Activated CD4-positive, alpha-beta memory T cell treated with anti-CD3 and anti-CD28 coated beads for 36 hours (primary cell): ENCODE measurements around the gene ATP2A3. TPM values are rescaled to one million over a fixed set of nuclear protein-coding genes. Genes with fewer than 3 reads are reported as not detected.

ENCODE experiments used
- CTCF ChIA-PET: fragments of 350-600 bp; sonication (Branson Sonifier 250); formaldehyde crosslinking; loops from one replicate; lab custom pipeline; 2021; ENCODE audit warnings: antibody characterized with exemption, inconsistent platforms; lab: Charles Lee
- POLR2A ChIA-PET: fragments of 350-600 bp; sonication (Branson Sonifier 250); formaldehyde crosslinking; loops from one replicate; lab custom pipeline; 2021; ENCODE audit warnings: antibody characterized with exemption; lab: Charles Lee
- DNase-seq: peaks from one replicate; pipeline ENCODE4 v3.0.0-alpha.2; 2020
- H3K27ac Mint-ChIP-seq: one replicate; pipeline ENCODE4 v1.8.0; 2021; ENCODE audit warnings: mixed read lengths
- H3K27me3 Mint-ChIP-seq: one replicate; pipeline ENCODE4 v1.8.0; 2021; ENCODE audit warnings: mixed read lengths
- H3K36me3 Mint-ChIP-seq: one replicate; pipeline ENCODE4 v1.8.0; 2021; ENCODE audit warnings: mixed read lengths
- H3K4me1 Mint-ChIP-seq: one replicate; pipeline ENCODE4 v1.8.0; 2021; ENCODE audit warnings: low read depth, mixed read lengths
- H3K4me3 Mint-ChIP-seq: one replicate; pipeline ENCODE4 v1.8.0; 2021; ENCODE audit warnings: mild to moderate bottlenecking, mixed read lengths
- H3K9me3 Mint-ChIP-seq: one replicate; pipeline ENCODE4 v1.8.0; 2021; ENCODE audit warnings: mixed read lengths
- intact Hi-C: fragments of 100-400 bp; cut with micrococcal nuclease; formaldehyde crosslinking; loops from one replicate; pipeline ENCODE4 v1.15.1; 2023
- total RNA-seq, 2 experiments: library from RNA; stranded (reverse); gene quantifications; one replicate each; pipeline ENCODE4 v1.2.3, GENCODE V29; 2021

The ATP2A3 gene
- total RNA-seq, 2 experiments from 2014 or later: 107 to 108 TPM

GRCh38 chr17:3879591-3880417 is 84.4 kb downstream of the ATP2A3 start:
- H3K4me3 Mint-ChIP-seq: no peak overlapping the region
- intact Hi-C loops: no loop called here
- no peaks in the 10 kb centered on the region for H3K36me3 Mint-ChIP-seq
- no peak for DNase-seq
- POLR2A ChIA-PET: no interaction called here
- no peaks in the 10 kb centered on the region for H3K27me3 Mint-ChIP-seq
- CTCF ChIA-PET: interaction anchor here (1.0 kb wide), 1 partner anchor 16 kb away, joined by 5 read pairs; no protein-coding TSS in a partner anchor
- no peaks in the 10 kb centered on the region for H3K9me3 Mint-ChIP-seq
- H3K4me1 Mint-ChIP-seq: no peaks in the 10 kb centered on the region
- no peak overlapping the region for H3K27ac Mint-ChIP-seq

GRCh38 chr17:3879186-3879585 is 85.1 kb downstream of the ATP2A3 start:
- Mint-ChIP-seq H3K27me3 (no peaks in the 10 kb centered on the region), H3K36me3 (no peaks in the 10 kb centered on the region), H3K27ac (no peak overlapping the region), H3K9me3 (no peaks in the 10 kb centered on the region), H3K4me1 (no peaks in the 10 kb centered on the region), H3K4me3 (no peak overlapping the region)
- ChIA-PET POLR2A (no interaction called here), CTCF (interaction anchor here (0.6 kb wide), 1 partner anchor 33 kb away, joined by 3 read pairs; the partner anchor contains the start of gene NCBP3)
- no peak for DNase-seq
- intact Hi-C loops: no loop called here

GRCh38 chr17:3877220-3877619 is 87.0 kb downstream of the ATP2A3 start:
- Mint-ChIP-seq H3K9me3 (no peaks in the 10 kb centered on the region), H3K27ac (no peak overlapping the region), H3K4me3 (no peak overlapping the region), H3K36me3 (peaks cover 5% of the 10 kb centered on the region), H3K4me1 (no peaks in the 10 kb centered on the region), H3K27me3 (no peaks in the 10 kb centered on the region)
- POLR2A ChIA-PET: no interaction called here
- intact Hi-C loops: no loop called here
- no peak for DNase-seq
- CTCF ChIA-PET: no interaction called here

GRCh38 chr17:3875317-3875716 is 88.9 kb downstream of the ATP2A3 start:
- CTCF ChIA-PET: interaction anchor here (1.2 kb wide), 1 partner anchor 38 kb away, joined by 4 read pairs; no protein-coding TSS in a partner anchor
- H3K4me3 Mint-ChIP-seq: no peak overlapping the region
- H3K27ac Mint-ChIP-seq: no peak overlapping the region
- no peaks in the 10 kb centered on the region for H3K9me3 Mint-ChIP-seq
- DNase-seq: no peak
- intact Hi-C loops: no loop called here
- H3K36me3 Mint-ChIP-seq: peaks cover 5% of the 10 kb centered on the region
- H3K4me1 Mint-ChIP-seq: no peaks in the 10 kb centered on the region
- POLR2A ChIA-PET: no interaction called here
- H3K27me3 Mint-ChIP-seq: no peaks in the 10 kb centered on the region

Other genes with a start within 250 kb of the ATP2A3 start
- 10 to 100 TPM; 22.0 to 22.7 TPM for gene HASPIN, start 240.5 kb downstream of the ATP2A3 start, total RNA-seq
- 10 to 100 TPM; 32.8 to 34.4 TPM for gene ITGAE, start 163.2 kb downstream of the ATP2A3 start, total RNA-seq
- gene NCBP3, start 118.2 kb downstream of the ATP2A3 start, total RNA-seq: 10 to 100 TPM; 38.8 to 42.4 TPM
- 1 to 10 TPM; 3.3 to 3.9 TPM for gene CAMKK1, start 71.4 kb downstream of the ATP2A3 start, total RNA-seq
- gene P2RX1, start 48.0 kb downstream of the ATP2A3 start, total RNA-seq: under 1 TPM; 0.43 to 0.44 TPM
- 10 to 100 TPM; 31.5 to 33.4 TPM for gene ZZEF1, start 178.6 kb upstream of the ATP2A3 start, total RNA-seq
- gene CYB5D2, start 178.8 kb upstream of the ATP2A3 start, total RNA-seq: 1 to 10 TPM; 6.5 to 7.1 TPM